T-helper 17 cell (primary cell): ENCODE data around the gene KCNQ5. TPM values are rescaled to one million over a fixed set of nuclear protein-coding genes. Genes with fewer than 3 reads are reported as not detected.

ENCODE experiments used
- ATAC-seq: fragments of 150-1000 bp; cut with Tn5 transposase; 2 replicates; pipeline ENCODE4 v1.10.0; 2021; ENCODE audit warnings: mild to moderate bottlenecking, moderate library complexity
- DNase-seq, 3 donors: peaks; one replicate each; pipeline versions ENCODE4 v3.0.0 to v3.0.0-alpha.2; 2020 to 2021
- H3K9me3 ChIP-seq: one replicate; pipeline ENCODE4 v1.7.0; 2013; ENCODE audit warnings: low read length, mild to moderate bottlenecking; ENCODE audit not compliant: control insufficient read depth, poor library complexity, severe bottlenecking
- H3K27ac Mint-ChIP-seq: one replicate; pipeline ENCODE4 v1.8.0; 2022; ENCODE audit warnings: mild to moderate bottlenecking, moderate library complexity, mixed read lengths
- H3K27me3 Mint-ChIP-seq: one replicate; pipeline ENCODE4 v1.8.0; 2022; ENCODE audit warnings: mixed read lengths
- H3K36me3 Mint-ChIP-seq: one replicate; pipeline ENCODE4 v1.8.0; 2022; ENCODE audit warnings: low read depth, mixed read lengths
- H3K4me1 Mint-ChIP-seq: one replicate; pipeline ENCODE4 v1.8.0; 2022; ENCODE audit warnings: mild to moderate bottlenecking, mixed read lengths
- H3K4me3 Mint-ChIP-seq: one replicate; pipeline ENCODE4 v1.8.0; 2022; ENCODE audit warnings: mild to moderate bottlenecking, moderate library complexity, mixed read lengths
- total RNA-seq, 4 donors: library from RNA in 2 of 4; stranded (reverse) in 2 of 4; gene quantifications; one replicate each; pipeline ENCODE4 v1.2.3 and lab custom pipeline; 2022 to 2026

The KCNQ5 gene
- total RNA-seq, 2 donors from 2014 or later, result 1.5 to 3.3 TPM

DNA sequence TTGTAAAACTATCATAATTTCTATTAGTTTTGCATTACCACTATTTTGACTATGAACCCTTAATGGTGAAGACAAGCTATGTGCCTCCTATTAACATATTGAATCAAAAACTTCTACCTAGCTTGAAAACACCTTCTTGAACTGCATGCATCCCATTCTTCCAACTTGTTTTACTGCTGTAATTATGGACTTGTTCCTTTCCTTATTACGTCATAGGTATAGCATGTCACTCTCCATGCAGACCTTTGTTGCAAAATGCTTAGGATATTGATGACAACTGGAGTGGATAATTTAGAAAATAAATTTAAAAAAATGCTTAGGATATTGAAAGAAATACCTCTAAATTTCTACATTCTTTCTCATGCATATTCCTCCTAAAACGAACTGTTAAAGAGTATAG lies 219.3 kb downstream of the KCNQ5 start:
- Mint-ChIP-seq H3K27me3 (no peaks in the 10 kb centered on the region), H3K4me3 (no peak overlapping the region), H3K27ac (no peak overlapping the region)

DNA sequence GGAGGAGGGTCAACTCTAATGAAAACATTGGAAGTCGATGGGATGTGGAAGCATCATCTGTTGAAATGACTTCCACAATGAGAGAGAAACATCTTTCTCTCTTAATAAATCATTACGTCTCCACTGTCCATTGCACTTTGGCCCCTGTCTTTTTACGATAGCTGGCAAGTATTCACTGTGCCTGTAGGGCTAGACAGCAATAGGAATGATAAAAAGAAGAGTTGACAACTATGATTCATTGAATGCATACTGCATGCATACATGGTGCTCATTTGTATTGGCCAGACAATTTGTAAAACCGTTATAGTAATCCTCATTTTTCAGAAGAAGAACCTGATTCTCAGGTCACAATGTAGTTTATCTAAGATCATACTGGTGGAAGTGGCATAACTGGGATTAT lies 220.3 kb downstream of the KCNQ5 start:
- no peaks in the 10 kb centered on the region for H3K9me3 ChIP-seq
- Mint-ChIP-seq H3K4me1 (no peaks in the 10 kb centered on the region), H3K36me3 (no peaks in the 10 kb centered on the region), H3K27me3 (no peaks in the 10 kb centered on the region), H3K27ac (no peak overlapping the region), H3K4me3 (no peak overlapping the region)
- DNase-seq (no peak), ATAC-seq (no peak)

More for the DNA sequence above, 219.3 kb downstream of the KCNQ5 start:
- DNase-seq (no peak), ATAC-seq (no peak)
- no peaks in the 10 kb centered on the region for H3K36me3 Mint-ChIP-seq
- no peaks in the 10 kb centered on the region for H3K9me3 ChIP-seq
- H3K4me1 Mint-ChIP-seq, result no peaks in the 10 kb centered on the region

DNA sequence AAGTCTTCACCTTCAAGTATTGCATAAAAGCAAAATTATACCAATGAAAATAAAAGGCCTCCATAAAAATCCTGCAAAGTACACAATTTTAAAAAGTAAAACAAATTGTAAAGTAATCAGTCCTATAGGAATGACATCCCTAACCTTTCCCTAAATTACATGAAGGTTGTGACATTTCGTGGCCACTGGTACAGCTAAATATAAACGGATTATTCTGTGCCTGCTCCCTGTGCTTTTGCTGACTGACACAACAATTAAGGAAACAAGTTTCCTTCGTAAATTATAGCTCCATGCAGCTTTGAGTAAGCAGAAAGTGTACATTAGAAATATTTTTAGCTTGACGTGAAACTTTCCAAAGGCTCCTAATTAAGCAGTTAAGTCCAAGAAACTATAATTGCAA lies 222.8 kb downstream of the KCNQ5 start:
- no peak overlapping the region for H3K4me3 Mint-ChIP-seq
- no peaks in the 10 kb centered on the region for H3K4me1 Mint-ChIP-seq
- H3K36me3 Mint-ChIP-seq, result no peaks in the 10 kb centered on the region
- H3K27ac Mint-ChIP-seq, result no peak overlapping the region
- H3K27me3 Mint-ChIP-seq, result no peaks in the 10 kb centered on the region
- no peak for ATAC-seq
- no peak for DNase-seq
- H3K9me3 ChIP-seq, result no peaks in the 10 kb centered on the region

DNA sequence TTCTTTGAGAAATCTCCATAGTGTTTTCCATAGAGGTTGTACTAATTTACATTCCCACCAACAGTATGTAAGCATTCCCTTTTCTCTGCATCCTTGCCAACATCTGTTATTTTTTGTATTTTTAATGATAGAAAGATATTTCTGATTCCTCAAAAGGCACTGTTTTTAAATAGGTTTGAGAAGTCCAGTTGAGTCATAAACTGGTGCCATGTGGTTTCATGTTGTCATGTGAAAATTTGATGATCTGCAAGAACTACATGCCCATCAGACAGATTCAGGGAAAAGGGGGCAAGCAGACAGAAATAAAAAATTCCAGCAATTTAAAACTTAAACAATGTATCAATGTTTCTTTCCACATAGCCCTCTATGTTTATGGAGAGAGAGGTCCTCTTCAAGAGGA lies 227.5 kb downstream of the KCNQ5 start:
- DNase-seq (no peak), ATAC-seq (no peak)
- Mint-ChIP-seq H3K4me3 (no peak overlapping the region), H3K27ac (no peak overlapping the region), H3K36me3 (no peaks in the 10 kb centered on the region), H3K4me1 (no peaks in the 10 kb centered on the region), H3K27me3 (no peaks in the 10 kb centered on the region)
- no peaks in the 10 kb centered on the region for H3K9me3 ChIP-seq

DNA sequence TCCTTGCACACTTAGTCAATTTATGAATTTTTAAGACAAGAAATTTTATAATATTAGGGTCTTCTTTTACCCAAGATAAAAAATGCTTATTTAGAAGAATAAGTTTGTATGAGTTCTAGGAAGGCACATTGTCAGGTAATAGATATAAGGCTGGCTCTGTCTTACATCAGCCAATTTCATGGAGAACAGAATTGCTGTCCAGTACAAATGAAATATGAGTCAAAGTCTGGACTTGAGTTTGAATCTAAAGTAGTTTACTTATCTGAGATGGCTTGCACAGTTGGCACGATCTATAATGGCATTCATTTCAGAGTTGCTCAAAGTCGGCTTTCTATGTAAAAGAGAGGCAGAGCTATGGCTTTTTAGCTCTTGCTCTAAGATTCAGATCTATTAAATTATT lies 228.2 kb downstream of the KCNQ5 start:
- Mint-ChIP-seq H3K4me1 (no peaks in the 10 kb centered on the region), H3K4me3 (no peak overlapping the region), H3K27me3 (no peaks in the 10 kb centered on the region), H3K36me3 (no peaks in the 10 kb centered on the region), H3K27ac (no peak overlapping the region)
- DNase-seq (no peak), ATAC-seq (no peak)
- no peaks in the 10 kb centered on the region for H3K9me3 ChIP-seq

DNA sequence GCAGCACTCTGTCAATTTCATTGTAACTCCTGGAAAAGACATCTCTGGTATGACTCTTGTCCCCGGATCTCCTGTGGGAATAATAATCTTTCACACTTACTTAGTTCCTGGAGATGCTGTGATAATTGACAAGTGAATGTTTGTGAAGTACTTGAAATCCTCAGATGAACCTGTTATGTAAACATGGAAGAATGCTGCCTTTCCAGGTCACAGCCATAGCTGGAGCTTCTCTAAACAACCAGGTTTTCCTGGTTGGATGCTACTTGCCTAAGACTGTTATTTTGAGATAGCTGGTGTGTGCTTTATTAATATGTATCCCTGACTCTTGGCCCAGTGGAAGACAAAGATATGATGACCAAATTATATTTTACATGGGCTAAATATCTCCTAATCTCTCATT lies 228.6 kb downstream of the KCNQ5 start:
- H3K9me3 ChIP-seq, result no peaks in the 10 kb centered on the region
- Mint-ChIP-seq H3K36me3 (no peaks in the 10 kb centered on the region), H3K4me1 (no peaks in the 10 kb centered on the region), H3K27me3 (no peaks in the 10 kb centered on the region), H3K4me3 (no peak overlapping the region), H3K27ac (no peak overlapping the region)
- no peak for ATAC-seq
- no peak for DNase-seq

DNA sequence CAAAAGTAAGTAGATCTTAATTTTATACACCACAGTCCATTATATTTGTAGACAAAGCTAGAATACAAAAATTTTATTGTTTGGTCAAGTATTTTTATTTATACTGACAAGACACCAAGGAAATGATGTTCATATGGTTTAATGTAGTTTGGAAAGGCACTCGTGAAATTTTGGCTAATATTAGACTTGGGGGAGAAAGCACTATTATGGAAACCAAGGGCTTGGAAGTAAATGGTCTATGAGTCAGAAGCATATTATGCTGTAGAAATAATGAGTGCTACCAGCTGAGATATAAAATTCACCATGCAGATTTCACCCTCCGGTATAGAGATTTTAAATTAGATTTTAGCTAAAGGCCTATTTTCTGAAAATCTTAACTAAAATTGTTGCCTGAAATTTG lies 233.6 kb downstream of the KCNQ5 start:
- H3K36me3 Mint-ChIP-seq, result no peaks in the 10 kb centered on the region
- no peaks in the 10 kb centered on the region for H3K27me3 Mint-ChIP-seq
- no peak for ATAC-seq
- no peaks in the 10 kb centered on the region for H3K9me3 ChIP-seq
- H3K4me3 Mint-ChIP-seq, result no peak overlapping the region
- H3K27ac Mint-ChIP-seq, result no peak overlapping the region
- H3K4me1 Mint-ChIP-seq, result no peaks in the 10 kb centered on the region
- DNase-seq, result no peak

DNA sequence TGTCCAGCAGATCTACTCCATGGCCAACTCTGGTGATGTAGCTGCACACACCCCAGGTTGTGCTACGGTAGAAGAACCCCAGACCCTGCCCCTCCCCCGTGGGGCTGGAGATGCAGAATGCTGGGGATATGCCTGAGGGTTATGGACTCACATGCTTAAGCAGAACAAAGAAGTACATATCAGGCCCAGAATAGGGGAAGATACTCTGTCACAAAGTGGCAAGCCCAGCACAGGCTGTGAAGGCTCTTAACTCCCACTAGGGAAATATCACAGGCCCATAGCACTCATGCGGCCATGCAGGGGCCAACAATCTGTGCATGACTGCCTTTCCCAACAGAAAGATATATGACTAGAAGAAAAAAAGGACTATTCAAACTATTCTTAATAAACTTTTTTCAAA lies 234.9 kb downstream of the KCNQ5 start:
- Mint-ChIP-seq H3K4me3 (no peak overlapping the region), H3K27me3 (no peaks in the 10 kb centered on the region), H3K27ac (no peak overlapping the region), H3K4me1 (no peaks in the 10 kb centered on the region), H3K36me3 (no peaks in the 10 kb centered on the region)
- DNase-seq, result no peak
- ATAC-seq, result no peak
- no peaks in the 10 kb centered on the region for H3K9me3 ChIP-seq

DNA sequence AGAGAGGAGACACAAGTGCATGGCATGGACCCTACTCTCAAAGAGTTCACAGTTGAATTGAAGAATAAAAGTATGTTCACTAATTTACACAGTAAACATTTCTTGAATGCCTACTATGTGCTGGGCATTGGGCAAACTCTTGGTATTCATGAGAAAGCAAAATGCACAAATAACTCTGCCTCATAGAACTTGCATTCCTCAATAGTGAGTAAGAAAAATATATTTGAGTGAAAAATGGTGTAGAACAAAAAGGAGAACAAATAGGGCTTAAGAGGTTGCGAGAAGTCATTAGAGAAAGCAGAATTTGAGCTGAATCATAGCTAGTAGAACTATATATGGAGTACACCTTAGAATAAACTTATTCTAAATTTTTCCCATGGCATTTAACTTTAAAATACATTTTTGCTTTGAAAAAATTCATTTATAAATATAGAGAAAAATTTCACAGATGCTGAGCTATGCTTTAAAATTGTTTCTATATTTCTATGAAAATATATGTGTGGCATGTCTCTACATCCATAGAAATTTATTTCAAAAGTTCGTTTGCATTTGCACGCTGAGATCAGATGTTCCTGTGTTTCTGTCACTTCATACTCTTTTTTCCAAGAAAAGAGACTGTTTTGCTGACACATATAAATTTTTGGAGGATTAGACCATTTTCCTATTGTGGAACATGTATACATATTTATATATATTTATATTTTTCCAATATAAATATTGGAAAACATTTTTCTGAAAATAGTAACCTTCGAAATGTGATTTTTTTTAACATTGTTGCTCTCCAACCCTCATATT lies 236.1 kb downstream of the KCNQ5 start:
- H3K27ac Mint-ChIP-seq, result no peak overlapping the region
- H3K9me3 ChIP-seq, result no peaks in the 10 kb centered on the region
- H3K4me3 Mint-ChIP-seq, result no peak overlapping the region
- H3K36me3 Mint-ChIP-seq, result no peaks in the 10 kb centered on the region
- no peak for DNase-seq
- no peak for ATAC-seq
- no peaks in the 10 kb centered on the region for H3K4me1 Mint-ChIP-seq
- H3K27me3 Mint-ChIP-seq, result no peaks in the 10 kb centered on the region

DNA sequence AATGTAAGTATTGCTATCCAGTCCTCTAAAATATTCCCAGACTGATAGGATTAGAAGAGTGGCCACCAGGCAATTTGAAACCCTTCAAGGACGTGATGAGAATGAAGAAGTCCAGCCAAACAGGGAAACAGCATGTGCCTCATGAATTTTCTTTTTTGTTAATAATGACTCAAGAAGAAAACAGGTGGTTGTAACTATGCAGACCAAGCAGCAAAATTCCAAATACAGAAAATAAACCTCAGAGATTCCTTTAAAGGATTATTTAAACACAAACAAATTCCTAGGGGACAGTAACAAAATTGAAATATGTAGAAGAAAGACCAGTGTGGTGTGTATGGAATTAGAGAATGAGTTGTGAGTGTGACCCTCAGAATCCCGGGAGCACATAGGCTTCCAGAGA lies 239.2 kb downstream of the KCNQ5 start:
- H3K27me3 Mint-ChIP-seq, result no peaks in the 10 kb centered on the region
- H3K4me1 Mint-ChIP-seq, result no peaks in the 10 kb centered on the region
- DNase-seq, result no peak
- ATAC-seq, result no peak
- no peaks in the 10 kb centered on the region for H3K36me3 Mint-ChIP-seq
- H3K27ac Mint-ChIP-seq, result no peak overlapping the region
- no peak overlapping the region for H3K4me3 Mint-ChIP-seq
- H3K9me3 ChIP-seq, result no peaks in the 10 kb centered on the region

DNA sequence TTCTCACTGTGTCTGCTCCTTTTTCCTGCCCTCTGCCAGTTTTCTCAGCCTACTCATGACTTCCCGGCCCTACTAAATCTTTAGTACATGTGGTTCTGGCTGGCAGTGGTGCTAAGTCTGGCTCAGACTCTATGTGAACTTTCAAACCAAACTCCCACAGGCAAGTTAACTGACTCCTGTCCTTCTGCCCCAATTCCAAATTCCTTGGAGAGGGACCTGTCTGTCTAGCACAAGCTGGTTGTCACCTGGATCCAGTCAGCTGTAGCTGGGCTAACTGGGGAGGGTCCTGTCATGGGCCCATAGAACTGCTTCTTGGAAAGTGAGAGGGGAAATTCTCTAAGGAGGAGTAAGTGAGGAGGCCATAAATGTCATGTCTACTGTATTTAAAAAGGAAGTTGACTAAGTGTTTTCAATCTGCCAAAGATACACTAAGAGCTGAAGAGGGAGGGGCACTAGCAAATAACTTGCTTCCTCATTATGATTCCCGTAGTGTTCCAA lies 240.1 kb downstream of the KCNQ5 start:
- H3K4me1 Mint-ChIP-seq, result no peaks in the 10 kb centered on the region
- H3K9me3 ChIP-seq, result no peaks in the 10 kb centered on the region
- H3K27me3 Mint-ChIP-seq, result no peaks in the 10 kb centered on the region
- ATAC-seq, result no peak
- H3K27ac Mint-ChIP-seq, result no peak overlapping the region
- no peaks in the 10 kb centered on the region for H3K36me3 Mint-ChIP-seq
- DNase-seq, result no peak
- no peak overlapping the region for H3K4me3 Mint-ChIP-seq

DNA sequence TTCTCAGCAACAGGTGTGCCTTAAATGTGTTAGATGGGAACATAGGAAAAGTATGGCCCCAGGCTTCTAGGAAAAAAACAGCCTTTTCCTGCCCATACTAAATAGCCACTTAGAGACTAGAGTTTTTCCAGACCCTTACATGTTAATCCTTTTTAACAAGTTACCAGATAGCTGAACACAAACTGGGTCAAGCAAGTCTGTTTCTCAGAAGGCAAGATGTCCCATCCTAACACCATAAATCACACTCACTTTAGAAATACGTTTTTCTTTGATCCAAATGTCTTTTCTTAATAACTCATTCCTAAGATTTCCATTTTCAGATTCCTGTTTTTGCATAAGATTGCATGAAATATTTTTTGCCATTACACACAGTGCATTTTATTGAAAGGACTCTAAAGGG lies 241.3 kb downstream of the KCNQ5 start:
- Mint-ChIP-seq H3K36me3 (no peaks in the 10 kb centered on the region), H3K4me1 (no peaks in the 10 kb centered on the region), H3K27me3 (no peaks in the 10 kb centered on the region), H3K27ac (no peak overlapping the region), H3K4me3 (no peak overlapping the region)
- no peaks in the 10 kb centered on the region for H3K9me3 ChIP-seq
- DNase-seq (no peak), ATAC-seq (no peak)

DNA sequence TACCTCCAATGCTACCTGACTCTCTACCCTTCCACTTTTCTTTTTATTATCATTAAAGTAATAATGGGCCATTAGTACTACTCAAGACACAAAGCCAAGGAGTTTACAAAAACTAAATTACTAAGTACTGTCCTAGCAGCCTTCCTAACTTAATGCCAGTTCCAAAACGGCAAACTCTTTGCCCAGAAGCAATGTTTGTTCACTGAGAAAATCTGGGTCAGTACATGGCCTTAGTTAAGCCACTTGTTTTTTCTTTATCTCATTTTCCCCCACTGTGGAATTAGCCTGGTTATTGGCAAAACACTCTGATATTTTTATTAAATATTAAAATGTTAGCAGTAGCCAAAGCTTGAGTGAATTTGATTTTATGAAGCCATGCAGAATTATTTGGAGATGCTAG lies 242.4 kb downstream of the KCNQ5 start:
- H3K4me1 Mint-ChIP-seq, result no peaks in the 10 kb centered on the region
- no peak overlapping the region for H3K27ac Mint-ChIP-seq
- H3K4me3 Mint-ChIP-seq, result no peak overlapping the region
- ATAC-seq (no peak), DNase-seq (no peak)
- no peaks in the 10 kb centered on the region for H3K27me3 Mint-ChIP-seq
- no peaks in the 10 kb centered on the region for H3K36me3 Mint-ChIP-seq
- H3K9me3 ChIP-seq, result no peaks in the 10 kb centered on the region

DNA sequence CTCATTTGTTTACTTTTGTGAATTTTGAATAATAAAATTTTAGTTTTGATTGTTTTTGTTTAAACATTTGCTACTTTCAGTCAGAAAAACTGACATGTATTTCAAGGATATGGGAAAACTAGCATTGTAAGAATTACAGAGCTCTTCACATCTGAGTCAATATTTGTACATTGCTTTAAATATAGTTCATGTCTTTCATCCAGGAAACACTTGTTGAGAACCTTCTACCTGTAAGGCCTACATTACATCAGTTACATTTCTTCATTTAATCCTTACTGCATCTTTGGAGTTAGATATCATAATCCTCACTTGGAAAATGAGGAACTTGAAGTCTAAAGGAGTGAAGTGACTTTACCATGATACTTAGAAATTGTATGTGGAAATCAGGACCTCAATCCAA lies 242.9 kb downstream of the KCNQ5 start:
- no peak overlapping the region for H3K4me3 Mint-ChIP-seq
- no peaks in the 10 kb centered on the region for H3K36me3 Mint-ChIP-seq
- H3K27me3 Mint-ChIP-seq, result no peaks in the 10 kb centered on the region
- no peak overlapping the region for H3K27ac Mint-ChIP-seq
- ATAC-seq, result no peak
- DNase-seq, result no peak
- H3K9me3 ChIP-seq, result no peaks in the 10 kb centered on the region
- H3K4me1 Mint-ChIP-seq, result no peaks in the 10 kb centered on the region
